Left renal pelvis (tissue), 4 donors: ENCODE measurements around the gene ADORA2B. TPM values are rescaled to one million over a fixed set of nuclear protein-coding genes. Genes with fewer than 3 reads are reported as not detected.
"Not testable (repeated sequence)": the region's sequence is repeated elsewhere in the genome, so short reads cannot be mapped to it uniquely, and the experiment has no call there.

Experiments used
- DNase-seq, 4 donors: peaks; one replicate each; pipeline ENCODE4 v3.0.0-alpha.2; 2013; ENCODE audit warnings: low read depth in 4 of 4, low spot score in 3 of 4
- polyA plus RNA-seq, 4 donors: library from polyadenylated mRNA; unstranded; fragments of 120-200 nt; gene quantifications; one replicate each; pipeline ENCODE4 v1.2.1, GENCODE V29; 2013; ENCODE audit not compliant: insufficient read length in 4 of 4

ADORA2B gene
- polyA plus RNA-seq, 4 donors = 1.1 to 7.1 (median 2.0) TPM

- DNase-seq = no peak
These were observed 23.3 kb upstream of the ADORA2B start for GRCh38 chr17:15921640-15922039.

DNA sequence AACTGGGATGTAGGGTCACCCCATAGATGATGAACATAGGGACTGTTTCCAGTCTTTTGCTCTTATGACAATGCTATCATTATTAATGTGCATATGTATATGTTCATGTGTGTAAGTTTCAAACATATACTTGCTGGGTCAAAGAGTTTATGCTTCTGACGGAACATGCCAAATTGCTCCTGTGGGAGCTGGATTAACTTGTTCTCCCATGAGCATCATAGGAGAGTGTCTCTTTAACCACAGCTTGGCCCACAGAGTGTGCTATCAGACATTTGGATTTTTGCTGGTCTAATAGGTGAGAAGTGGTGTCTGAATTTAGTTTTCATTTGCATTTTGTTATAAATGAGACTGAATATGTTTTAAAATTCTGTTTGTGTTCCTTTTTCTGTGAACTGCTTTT lies 22.3 kb upstream of the ADORA2B start:
- no peak for DNase-seq

DNA sequence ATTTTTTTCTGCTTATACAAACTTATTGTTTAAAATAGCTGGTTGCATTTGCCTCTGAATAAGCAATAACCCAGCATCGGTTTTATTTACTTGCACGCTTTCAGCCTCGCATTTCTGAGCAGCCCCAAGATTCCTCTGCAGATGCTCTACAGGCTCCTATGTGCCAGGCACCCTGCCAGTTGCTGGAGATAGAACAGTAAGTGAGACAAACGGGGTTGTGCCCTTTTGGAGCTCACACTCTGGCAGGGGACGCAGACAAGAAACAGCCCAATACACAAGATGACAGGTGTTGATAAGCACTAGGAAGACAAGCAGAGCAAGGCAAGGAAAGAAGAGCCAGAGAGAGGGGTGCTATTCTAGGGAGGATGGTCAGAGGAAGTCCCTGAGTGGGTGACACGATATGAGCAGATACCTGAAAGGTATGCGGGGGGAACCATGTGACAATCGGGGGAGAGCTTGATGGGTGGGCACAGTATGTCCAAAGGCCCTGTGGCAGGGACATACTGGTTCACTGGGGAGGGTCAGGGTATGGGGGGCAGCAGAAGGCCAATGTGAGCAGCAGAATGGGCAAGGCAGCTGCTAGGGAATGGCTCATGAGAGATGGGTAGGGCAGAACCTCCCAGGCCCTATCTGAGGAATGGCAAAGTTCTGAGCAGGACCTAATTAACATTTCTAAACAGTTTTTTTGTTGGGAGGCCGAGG lies 18.7 kb upstream of the ADORA2B start:
- DNase-seq = no peak

GRCh38 chr17:15928286-15928785 lies 16.6 kb upstream of the ADORA2B start:
- DNase-seq = no peak

- DNase-seq = no peak
These were observed 15.0 kb upstream of the ADORA2B start for GRCh38 chr17:15929941-15930340.

DNA sequence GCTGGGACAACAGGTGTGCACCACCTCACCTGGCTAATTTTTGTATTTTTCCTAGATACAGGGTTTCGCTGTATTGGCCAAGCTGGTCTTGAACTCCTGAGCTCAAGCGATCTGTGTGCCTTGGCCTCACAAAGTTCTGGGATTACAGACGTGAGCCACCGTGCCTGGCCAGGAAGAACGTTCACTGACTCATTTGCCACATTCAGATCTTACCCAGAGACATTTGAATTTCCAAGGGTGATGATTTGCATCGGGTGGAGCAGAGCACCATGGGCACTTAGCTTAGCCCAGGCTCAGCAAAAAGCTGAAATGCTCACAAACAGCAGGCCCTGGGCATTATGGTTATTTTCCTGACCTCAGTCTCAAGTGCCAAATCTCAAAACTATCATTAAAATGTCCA lies 14.5 kb upstream of the ADORA2B start:
- no peak for DNase-seq

DNA sequence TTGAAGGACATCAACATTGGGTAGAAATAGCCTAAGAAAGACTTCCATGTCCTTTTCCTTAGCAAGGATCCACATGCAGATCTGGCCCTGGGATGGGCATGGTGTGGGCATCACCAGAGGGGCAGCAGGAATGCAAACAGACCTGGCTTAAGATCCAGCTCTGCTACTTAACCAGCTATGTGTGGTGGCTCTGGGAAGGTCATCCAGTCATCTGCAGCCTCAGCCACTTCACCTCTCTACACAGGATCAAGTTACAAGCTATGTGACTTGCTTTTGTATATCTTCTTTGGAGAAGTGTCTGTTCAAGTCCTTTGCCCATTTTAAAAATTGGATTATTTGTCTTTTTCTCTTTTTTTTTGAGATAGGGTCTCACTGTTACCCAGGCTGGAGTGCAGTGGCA lies 13.5 kb upstream of the ADORA2B start:
- no peak for DNase-seq

DNA sequence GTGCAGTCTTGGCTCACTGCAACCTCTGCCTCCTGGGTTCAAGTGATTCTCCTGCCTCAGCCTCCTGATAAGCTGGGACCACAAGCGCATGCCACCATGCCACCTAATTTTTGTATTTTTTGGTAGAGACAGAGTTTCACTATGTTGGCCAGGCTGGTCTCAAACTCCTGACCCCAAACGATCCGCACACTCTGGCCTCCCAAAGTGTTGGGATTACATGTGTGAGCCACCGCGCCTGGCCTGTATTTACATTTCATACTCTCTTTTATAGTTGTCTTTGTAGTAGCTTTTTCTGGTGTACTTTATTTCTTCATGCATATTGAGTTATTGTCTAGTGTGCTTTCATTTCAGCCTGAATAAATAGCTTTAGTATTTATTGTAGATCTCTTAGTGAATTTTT lies 10.1 kb upstream of the ADORA2B start:
- DNase-seq = no peak

DNA sequence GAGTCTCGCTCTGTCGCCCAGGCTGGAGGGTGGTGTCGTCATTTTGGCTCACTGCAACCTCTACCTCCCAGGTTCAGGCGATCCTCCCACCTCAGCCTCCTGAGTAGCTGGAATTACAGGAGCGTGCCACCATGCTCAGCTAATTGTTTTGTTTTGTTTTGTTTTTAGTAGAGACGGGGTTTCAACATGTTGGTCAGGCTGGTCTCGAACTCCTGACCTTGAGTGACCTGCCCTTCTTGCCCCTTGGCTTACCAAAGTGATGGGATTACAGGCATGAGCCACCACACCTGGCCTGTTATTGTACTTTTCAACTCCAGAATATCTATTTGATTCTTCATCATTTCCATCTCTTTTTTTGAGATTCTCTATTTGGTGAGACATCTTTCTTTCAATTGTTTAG lies 9.0 kb upstream of the ADORA2B start:
- DNase-seq = no peak

DNA sequence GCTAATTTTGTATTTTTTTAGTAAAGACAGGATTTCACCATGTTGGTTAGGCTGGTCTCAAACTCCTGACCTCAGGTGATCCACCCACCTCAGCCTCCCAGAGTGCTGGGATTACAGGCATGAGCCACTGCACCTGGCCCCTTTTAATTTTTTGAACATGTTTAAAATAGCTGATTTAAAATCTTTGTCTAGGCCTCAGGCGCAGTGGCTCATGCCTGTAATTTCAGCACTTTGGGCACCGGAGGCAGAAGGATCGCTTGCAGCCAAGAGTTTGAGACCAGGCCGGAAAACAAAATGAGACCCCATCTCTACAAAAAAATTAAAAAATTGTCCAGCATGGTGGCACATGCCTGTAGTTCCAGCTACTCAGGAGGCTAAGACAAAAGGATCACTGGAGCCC lies 8.4 kb upstream of the ADORA2B start:
- DNase-seq = not testable (repeated sequence)

- DNase-seq = no peak
These were observed 3.1 kb upstream of the ADORA2B start for GRCh38 chr17:15941781-15942180.

GRCh38 chr17:15942207-15942833 lies 2.6 kb upstream of the ADORA2B start:
- DNase-seq = no peak

DNA sequence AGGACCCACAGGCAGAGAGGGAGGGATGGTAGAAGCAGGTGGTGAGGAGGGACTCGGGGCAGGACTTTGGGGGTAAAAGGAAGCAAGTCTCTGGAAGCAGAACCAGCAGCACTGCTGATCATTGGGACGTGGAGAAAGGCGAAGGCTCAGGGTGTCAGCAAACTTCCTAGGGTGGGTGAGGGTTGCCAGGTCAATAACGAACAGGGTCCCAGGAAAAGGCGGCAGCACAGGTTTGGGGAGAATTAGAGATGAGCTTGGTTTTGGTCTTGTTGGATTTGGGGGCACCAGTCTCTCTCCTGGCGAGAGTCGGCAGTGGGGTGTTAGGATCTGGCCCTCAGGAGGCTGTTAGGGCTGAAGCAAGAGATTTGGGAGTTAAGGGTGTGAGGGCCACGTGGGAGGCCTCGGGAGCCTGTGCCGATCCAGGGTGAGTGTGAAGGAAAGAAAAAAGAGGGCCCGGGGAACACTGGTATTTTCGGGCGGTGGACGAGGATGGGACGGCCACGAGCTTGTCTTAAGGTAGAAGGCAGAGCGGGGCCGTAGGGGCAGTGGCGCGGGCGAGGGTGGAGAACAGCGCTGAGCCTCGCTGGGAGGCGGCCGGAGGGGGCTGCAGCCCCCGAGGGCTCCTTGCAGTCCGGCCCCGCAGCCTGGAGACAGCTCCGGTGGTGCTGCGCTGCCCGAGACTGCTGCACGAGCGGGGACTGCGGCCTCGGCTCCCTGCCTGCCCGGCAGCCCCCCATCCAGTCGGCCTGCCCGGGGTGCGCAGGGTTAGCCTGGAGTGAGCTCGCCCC lies 765 bp upstream of the ADORA2B start:
- DNase-seq = no peak

GRCh38 chr17:15945527-15946191 lies 729 bp downstream of the ADORA2B start:
- DNase-seq = no peak

GRCh38 chr17:15946611-15947120 lies 1.7 kb downstream of the ADORA2B start:
- no peak for DNase-seq

- DNase-seq = no peak
These were observed 2.3 kb downstream of the ADORA2B start for GRCh38 chr17:15947271-15947670.

DNA sequence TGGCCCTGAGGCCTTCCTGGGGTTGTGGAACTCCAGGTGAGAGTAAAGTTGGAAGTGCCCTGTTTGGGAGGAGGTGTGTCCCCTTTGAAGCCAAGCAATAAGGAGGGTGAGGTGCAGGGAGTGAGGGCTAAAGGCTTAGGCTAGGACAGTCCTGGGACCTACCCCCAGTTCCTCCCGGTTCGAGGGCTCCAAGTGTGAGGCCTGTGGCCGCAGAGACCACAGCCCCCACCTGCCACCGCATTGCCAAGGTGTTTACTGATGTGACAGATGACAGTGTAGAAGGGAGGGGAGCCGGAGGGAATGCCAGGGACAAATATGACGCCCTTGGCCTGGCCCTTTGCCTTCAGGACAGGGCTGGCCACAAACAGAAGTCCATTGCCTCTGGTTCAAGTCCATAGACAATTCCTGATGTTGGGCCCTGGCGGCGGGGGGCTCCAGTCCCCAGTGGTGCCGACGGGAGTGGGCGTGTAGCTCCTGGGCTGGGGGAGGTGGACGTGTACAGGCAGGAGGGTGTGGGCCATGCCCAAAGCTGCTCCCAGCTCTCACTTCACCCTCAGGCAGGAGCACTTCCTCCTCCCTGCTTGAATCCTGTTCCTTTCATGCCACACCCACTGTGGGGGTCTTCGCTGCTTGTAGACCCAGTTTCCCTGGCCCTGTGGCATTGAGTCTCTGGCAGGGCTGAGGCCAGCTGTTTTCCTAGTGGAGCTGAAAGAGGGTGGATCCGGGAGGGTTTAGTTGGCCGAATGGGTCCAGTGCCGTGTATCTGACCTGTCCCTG lies 3.2 kb downstream of the ADORA2B start:
- DNase-seq = no peak

GRCh38 chr17:15951368-15952047 lies 6.6 kb downstream of the ADORA2B start:
- no peak for DNase-seq

GRCh38 chr17:15952048-15952532 lies 7.2 kb downstream of the ADORA2B start:
- no peak for DNase-seq
